HEK293 (cell line): ENCODE results near the gene TMCC2.
A peak's percentile ranks its signal among the peaks of the same experiment; 100 is the strongest.

Source experiments
- CTCF ChIA-PET: fragments of 350-600 bp; formaldehyde crosslinking; extraction: SDS; loops from one replicate; lab custom pipeline; 2021; ENCODE audit warnings: antibody characterized with exemption; lab: Yijun Ruan, JAX
- POLR2A ChIA-PET: fragments of 300-600 bp; formaldehyde crosslinking; extraction: SDS; loops from one replicate; lab custom pipeline; 2020; ENCODE audit warnings: antibody characterized with exemption, inconsistent platforms; lab: Yijun Ruan, JAX
- H3K27ac ChIP-seq: fragments of 200-500 bp; sonication (Bioruptor generic); 2 replicates; pipeline ENCODE4 v1.5.1; 2014; ENCODE audit warnings: low read depth, low read length, control low read depth, inconsistent platforms; ENCODE audit errors: extremely low read depth
- H3K36me3 ChIP-seq, 2 experiments: fragments of 200-500 bp in 1 of 2; sonication (Bioruptor generic) in 1 of 2; 1 replicate in 1 of 2; 2 replicates in 1 of 2; pipeline ENCODE4 v1.5.1; 2014 to 2017; ENCODE audit warnings: inconsistent platforms in 2 of 2, low read length in 2 of 2; ENCODE audit not compliant: control insufficient read depth in 2 of 2, insufficient read depth in 1 of 2
- H3K4me1 ChIP-seq: fragments of 200-500 bp; sonication (Bioruptor generic); 2 replicates; pipeline ENCODE4 v1.5.1; 2014; ENCODE audit warnings: mild to moderate bottlenecking, low read length, inconsistent platforms; ENCODE audit not compliant: control insufficient read depth, insufficient read depth
- H3K4me3 ChIP-seq: 2 replicates; pipeline ENCODE4 v1.5.1; 2011; ENCODE audit warnings: low read depth, mild to moderate bottlenecking, control low read depth, low read length, moderate library complexity
- H3K9me3 ChIP-seq: fragments of 200-500 bp; sonication (Bioruptor generic); 2 replicates; pipeline ENCODE4 v1.5.1; 2014; ENCODE audit warnings: low read depth, low read length, inconsistent platforms; ENCODE audit not compliant: control insufficient read depth, insufficient read depth
- KLF1 ChIP-seq: fragments of 450-650 bp; formaldehyde crosslinking; IDR thresholded peaks from 2 replicates; pipeline ENCODE4 v1.5.1; 2016; ENCODE audit warnings: missing biosample characterization, missing genetic modification characterization
- KLF8 ChIP-seq: fragments of 450-650 bp; formaldehyde crosslinking; IDR thresholded peaks from 2 replicates; pipeline ENCODE4 v1.5.1; 2016; ENCODE audit warnings: missing biosample characterization, missing genetic modification characterization
- KLF9 ChIP-seq: fragments of 450-650 bp; formaldehyde crosslinking; IDR thresholded peaks from 2 replicates; pipeline ENCODE4 v1.5.1; 2016; ENCODE audit warnings: missing biosample characterization, missing genetic modification characterization, low read depth
- MEIS1 ChIP-seq: sonication (generic); formaldehyde crosslinking; IDR thresholded peaks from 2 replicates; pipeline ENCODE4 v1.8.1; 2022; ENCODE audit warnings: missing genetic modification reagents, mild to moderate bottlenecking, borderline replicate concordance
- SP7 ChIP-seq: fragments of 450-650 bp; formaldehyde crosslinking; IDR thresholded peaks from 2 replicates; pipeline ENCODE4 v1.5.1; 2016; ENCODE audit warnings: missing biosample characterization, missing genetic modification characterization
- ZBTB17 ChIP-seq: fragments of 450-650 bp; formaldehyde crosslinking; IDR thresholded peaks from 2 replicates; pipeline ENCODE4 v1.5.1; 2016; ENCODE audit warnings: missing biosample characterization, missing genetic modification characterization
- ZBTB26 ChIP-seq: fragments of 450-650 bp; formaldehyde crosslinking; optimal IDR thresholded peaks from 2 replicates; pipeline ENCODE3; 2016; ENCODE audit warnings: missing biosample characterization, mild to moderate bottlenecking, missing genetic modification characterization
- ZBTB48 ChIP-seq: fragments of 450-650 bp; formaldehyde crosslinking; IDR thresholded peaks from 2 replicates; pipeline ENCODE4 v1.5.1; 2016; ENCODE audit warnings: missing biosample characterization, missing genetic modification characterization
- ZFHX2 ChIP-seq: fragments of 450-650 bp; formaldehyde crosslinking; conservative IDR thresholded peaks from 2 replicates; pipeline ENCODE4 v1.5.1; 2016; ENCODE audit warnings: missing biosample characterization, missing genetic modification characterization
- ZNF148 ChIP-seq: fragments of 450-650 bp; formaldehyde crosslinking; IDR thresholded peaks from 2 replicates; pipeline ENCODE4 v1.5.0; 2017; ENCODE audit warnings: missing biosample characterization, missing genetic modification characterization, borderline replicate concordance
- ZNF24 ChIP-seq: fragments of 450-650 bp; formaldehyde crosslinking; IDR thresholded peaks from 2 replicates; pipeline ENCODE4 v1.5.1; 2016; ENCODE audit warnings: missing biosample characterization, missing genetic modification characterization
- ZNF610 ChIP-seq: fragments of 450-650 bp; formaldehyde crosslinking; IDR thresholded peaks from 2 replicates; pipeline ENCODE4 v1.5.1; 2016; ENCODE audit warnings: missing biosample characterization, missing genetic modification characterization, borderline replicate concordance
- ZSCAN16 ChIP-seq: fragments of 450-650 bp; formaldehyde crosslinking; IDR thresholded peaks from 2 replicates; pipeline ENCODE4 v1.5.1; 2016; ENCODE audit warnings: missing biosample characterization, missing genetic modification characterization
- ZSCAN30 ChIP-seq: fragments of 450-650 bp; IDR thresholded peaks from 2 replicates; pipeline ENCODE4 v1.5.1; 2018; ENCODE audit warnings: missing biosample characterization, mild to moderate bottlenecking, missing genetic modification characterization, moderate library complexity
- TF ChIP-seq, protein P1 (sequence below): fragments of 450-650 bp; formaldehyde crosslinking; IDR thresholded peaks from 2 replicates; pipeline ENCODE4 v1.5.1; 2017; ENCODE audit warnings: missing biosample characterization, missing genetic modification characterization
- TF ChIP-seq, protein P2 (sequence below): fragments of 450-650 bp; formaldehyde crosslinking; IDR thresholded peaks from 2 replicates; pipeline ENCODE4 v1.5.1; 2016; ENCODE audit warnings: missing biosample characterization, missing genetic modification characterization
- TF ChIP-seq, protein P3 (sequence below): fragments of 450-650 bp; formaldehyde crosslinking; IDR thresholded peaks from 2 replicates; pipeline ENCODE4 v1.5.1; 2016; ENCODE audit warnings: missing biosample characterization, missing genetic modification characterization
- TF ChIP-seq, protein P4 (sequence below): fragments of 450-650 bp; formaldehyde crosslinking; conservative IDR thresholded peaks from 2 replicates; pipeline ENCODE4 v1.5.1; 2016; ENCODE audit warnings: low read depth, missing biosample characterization, missing genetic modification characterization
- TF ChIP-seq, protein P5 (sequence below): fragments of 450-650 bp; formaldehyde crosslinking; IDR thresholded peaks from 2 replicates; pipeline ENCODE4 v1.5.1; 2016; ENCODE audit warnings: missing biosample characterization, missing genetic modification characterization

TMCC2 gene, protein sequence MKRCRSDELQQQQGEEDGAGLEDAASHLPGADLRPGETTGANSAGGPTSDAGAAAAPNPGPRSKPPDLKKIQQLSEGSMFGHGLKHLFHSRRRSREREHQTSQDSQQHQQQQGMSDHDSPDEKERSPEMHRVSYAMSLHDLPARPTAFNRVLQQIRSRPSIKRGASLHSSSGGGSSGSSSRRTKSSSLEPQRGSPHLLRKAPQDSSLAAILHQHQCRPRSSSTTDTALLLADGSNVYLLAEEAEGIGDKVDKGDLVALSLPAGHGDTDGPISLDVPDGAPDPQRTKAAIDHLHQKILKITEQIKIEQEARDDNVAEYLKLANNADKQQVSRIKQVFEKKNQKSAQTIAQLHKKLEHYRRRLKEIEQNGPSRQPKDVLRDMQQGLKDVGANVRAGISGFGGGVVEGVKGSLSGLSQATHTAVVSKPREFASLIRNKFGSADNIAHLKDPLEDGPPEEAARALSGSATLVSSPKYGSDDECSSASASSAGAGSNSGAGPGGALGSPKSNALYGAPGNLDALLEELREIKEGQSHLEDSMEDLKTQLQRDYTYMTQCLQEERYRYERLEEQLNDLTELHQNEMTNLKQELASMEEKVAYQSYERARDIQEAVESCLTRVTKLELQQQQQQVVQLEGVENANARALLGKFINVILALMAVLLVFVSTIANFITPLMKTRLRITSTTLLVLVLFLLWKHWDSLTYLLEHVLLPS

GRCh38 chr1:205227584-205228013 lies at the start of gene TMCC2:
Gene TMCC2, plus strand, starts transcription at chr1:205227946. Its CDS starts 619 bp downstream, at chr1:205228565.
- POLR2A ChIA-PET: interaction anchor here (0.6 to 3.1 kb wide), 15 partner anchors 10 to 288 kb away, joined by 3 to 20 read pairs (median 3); partner anchors contain the start of gene RBBP5
- no peaks in the 10 kb centered on the region for H3K36me3 ChIP-seq
- CTCF ChIA-PET: interaction anchor here (0.5 to 10.4 kb wide), 11 partner anchors 9 to 239 kb away, joined by 3 to 253 read pairs (median 3); no protein-coding TSS in a partner anchor
- H3K4me3 ChIP-seq: peak within 1 kb of the TSS; percentile 63
- H3K9me3 ChIP-seq: no peaks in the 10 kb centered on the region
- peak within 1 kb of the TSS; percentile 45; the same call in 1 of the 2 replicates for H3K27ac ChIP-seq
- peaks cover 19% of the 10 kb centered on the region for H3K4me1 ChIP-seq
- TF ChIP-seq, protein P1, sequence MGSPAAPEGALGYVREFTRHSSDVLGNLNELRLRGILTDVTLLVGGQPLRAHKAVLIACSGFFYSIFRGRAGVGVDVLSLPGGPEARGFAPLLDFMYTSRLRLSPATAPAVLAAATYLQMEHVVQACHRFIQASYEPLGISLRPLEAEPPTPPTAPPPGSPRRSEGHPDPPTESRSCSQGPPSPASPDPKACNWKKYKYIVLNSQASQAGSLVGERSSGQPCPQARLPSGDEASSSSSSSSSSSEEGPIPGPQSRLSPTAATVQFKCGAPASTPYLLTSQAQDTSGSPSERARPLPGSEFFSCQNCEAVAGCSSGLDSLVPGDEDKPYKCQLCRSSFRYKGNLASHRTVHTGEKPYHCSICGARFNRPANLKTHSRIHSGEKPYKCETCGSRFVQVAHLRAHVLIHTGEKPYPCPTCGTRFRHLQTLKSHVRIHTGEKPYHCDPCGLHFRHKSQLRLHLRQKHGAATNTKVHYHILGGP (tag by site-specific recombination): no peak
- TF ChIP-seq ZNF610 (peak; percentile 57; the same call in 1 of the 2 replicates), ZSCAN16 (tag by site-specific recombination) (no peak), KLF8 (peak; percentile 89), KLF9 (tag by site-specific recombination) (peak; percentile 46; the same call in 1 of the 2 replicates), MEIS1 (CRISPR knock-in tag) (no peak), ZBTB26 (tag by site-specific recombination) (peak; percentile 87), ZSCAN30 (0 out of 2 replicates have a peak, but pooled peaks have one; percentile 8), ZBTB17 (tag by site-specific recombination) (peak; percentile 82), ZFHX2 (tag by site-specific recombination) (peak; percentile 98), ZBTB48 (peak; percentile 99), ZNF24 (tag by site-specific recombination) (peak; percentile 51; the same call in 1 of the 2 replicates), KLF1 (tag by site-specific recombination) (peak; percentile 66), ZNF148 (tag by site-specific recombination) (no peak), SP7 (tag by site-specific recombination) (peak; percentile 52)
- TF ChIP-seq, protein P2, sequence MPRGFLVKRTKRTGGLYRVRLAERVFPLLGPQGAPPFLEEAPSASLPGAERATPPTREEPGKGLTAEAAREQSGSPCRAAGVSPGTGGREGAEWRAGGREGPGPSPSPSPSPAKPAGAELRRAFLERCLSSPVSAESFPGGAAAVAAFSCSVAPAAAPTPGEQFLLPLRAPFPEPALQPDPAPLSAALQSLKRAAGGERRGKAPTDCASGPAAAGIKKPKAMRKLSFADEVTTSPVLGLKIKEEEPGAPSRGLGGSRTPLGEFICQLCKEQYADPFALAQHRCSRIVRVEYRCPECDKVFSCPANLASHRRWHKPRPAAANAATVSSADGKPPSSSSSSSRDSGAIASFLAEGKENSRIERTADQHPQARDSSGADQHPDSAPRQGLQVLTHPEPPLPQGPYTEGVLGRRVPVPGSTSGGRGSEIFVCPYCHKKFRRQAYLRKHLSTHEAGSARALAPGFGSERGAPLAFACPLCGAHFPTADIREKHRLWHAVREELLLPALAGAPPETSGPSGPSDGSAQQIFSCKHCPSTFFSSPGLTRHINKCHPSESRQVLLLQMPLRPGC (tag by site-specific recombination): peak; percentile 13; the same call in 1 of the 2 replicates
- TF ChIP-seq, protein P3, sequence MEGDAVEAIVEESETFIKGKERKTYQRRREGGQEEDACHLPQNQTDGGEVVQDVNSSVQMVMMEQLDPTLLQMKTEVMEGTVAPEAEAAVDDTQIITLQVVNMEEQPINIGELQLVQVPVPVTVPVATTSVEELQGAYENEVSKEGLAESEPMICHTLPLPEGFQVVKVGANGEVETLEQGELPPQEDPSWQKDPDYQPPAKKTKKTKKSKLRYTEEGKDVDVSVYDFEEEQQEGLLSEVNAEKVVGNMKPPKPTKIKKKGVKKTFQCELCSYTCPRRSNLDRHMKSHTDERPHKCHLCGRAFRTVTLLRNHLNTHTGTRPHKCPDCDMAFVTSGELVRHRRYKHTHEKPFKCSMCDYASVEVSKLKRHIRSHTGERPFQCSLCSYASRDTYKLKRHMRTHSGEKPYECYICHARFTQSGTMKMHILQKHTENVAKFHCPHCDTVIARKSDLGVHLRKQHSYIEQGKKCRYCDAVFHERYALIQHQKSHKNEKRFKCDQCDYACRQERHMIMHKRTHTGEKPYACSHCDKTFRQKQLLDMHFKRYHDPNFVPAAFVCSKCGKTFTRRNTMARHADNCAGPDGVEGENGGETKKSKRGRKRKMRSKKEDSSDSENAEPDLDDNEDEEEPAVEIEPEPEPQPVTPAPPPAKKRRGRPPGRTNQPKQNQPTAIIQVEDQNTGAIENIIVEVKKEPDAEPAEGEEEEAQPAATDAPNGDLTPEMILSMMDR (tag by site-specific recombination): no peak
- TF ChIP-seq, protein P4, sequence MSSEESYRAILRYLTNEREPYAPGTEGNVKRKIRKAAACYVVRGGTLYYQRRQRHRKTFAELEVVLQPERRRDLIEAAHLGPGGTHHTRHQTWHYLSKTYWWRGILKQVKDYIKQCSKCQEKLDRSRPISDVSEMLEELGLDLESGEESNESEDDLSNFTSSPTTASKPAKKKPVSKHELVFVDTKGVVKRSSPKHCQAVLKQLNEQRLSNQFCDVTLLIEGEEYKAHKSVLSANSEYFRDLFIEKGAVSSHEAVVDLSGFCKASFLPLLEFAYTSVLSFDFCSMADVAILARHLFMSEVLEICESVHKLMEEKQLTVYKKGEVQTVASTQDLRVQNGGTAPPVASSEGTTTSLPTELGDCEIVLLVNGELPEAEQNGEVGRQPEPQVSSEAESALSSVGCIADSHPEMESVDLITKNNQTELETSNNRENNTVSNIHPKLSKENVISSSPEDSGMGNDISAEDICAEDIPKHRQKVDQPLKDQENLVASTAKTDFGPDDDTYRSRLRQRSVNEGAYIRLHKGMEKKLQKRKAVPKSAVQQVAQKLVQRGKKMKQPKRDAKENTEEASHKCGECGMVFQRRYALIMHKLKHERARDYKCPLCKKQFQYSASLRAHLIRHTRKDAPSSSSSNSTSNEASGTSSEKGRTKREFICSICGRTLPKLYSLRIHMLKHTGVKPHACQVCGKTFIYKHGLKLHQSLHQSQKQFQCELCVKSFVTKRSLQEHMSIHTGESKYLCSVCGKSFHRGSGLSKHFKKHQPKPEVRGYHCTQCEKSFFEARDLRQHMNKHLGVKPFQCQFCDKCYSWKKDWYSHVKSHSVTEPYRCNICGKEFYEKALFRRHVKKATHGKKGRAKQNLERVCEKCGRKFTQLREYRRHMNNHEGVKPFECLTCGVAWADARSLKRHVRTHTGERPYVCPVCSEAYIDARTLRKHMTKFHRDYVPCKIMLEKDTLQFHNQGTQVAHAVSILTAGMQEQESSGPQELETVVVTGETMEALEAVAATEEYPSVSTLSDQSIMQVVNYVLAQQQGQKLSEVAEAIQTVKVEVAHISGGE (tag by site-specific recombination): no peak
- TF ChIP-seq, protein P5, sequence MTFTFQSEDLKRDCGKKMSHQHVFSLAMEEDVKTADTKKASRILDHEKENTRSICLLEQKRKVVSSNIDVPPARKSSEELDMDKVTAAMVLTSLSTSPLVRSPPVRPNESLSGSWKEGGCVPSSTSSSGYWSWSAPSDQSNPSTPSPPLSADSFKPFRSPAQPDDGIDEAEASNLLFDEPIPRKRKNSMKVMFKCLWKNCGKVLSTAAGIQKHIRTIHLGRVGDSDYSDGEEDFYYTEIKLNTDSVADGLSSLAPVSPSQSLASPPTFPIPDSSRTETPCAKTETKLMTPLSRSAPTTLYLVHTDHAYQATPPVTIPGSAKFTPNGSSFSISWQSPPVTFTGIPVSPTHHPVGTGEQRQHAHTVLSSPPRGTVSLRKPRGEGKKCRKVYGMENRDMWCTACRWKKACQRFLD: no peak
